HG02970 (cell line): ENCODE data around the gene APOBEC3H.

ENCODE experiments used
- ATAC-seq: cut with Tn5 transposase; IDR thresholded peaks from one replicate; pipeline ENCODE4 v1.9.1; 2021; ENCODE audit warnings: mild to moderate bottlenecking, moderate library complexity, moderate number of reproducible peaks; ENCODE audit not compliant: unreplicated experiment, low FRiP score

Gene APOBEC3H

GRCh38 chr22:39132871-39133524 lies 36.0 kb downstream of the APOBEC3H start:
- no peak for ATAC-seq

- ATAC-seq = no peak
These were observed 36.8 kb downstream of the APOBEC3H start for GRCh38 chr22:39133871-39134270.

DNA sequence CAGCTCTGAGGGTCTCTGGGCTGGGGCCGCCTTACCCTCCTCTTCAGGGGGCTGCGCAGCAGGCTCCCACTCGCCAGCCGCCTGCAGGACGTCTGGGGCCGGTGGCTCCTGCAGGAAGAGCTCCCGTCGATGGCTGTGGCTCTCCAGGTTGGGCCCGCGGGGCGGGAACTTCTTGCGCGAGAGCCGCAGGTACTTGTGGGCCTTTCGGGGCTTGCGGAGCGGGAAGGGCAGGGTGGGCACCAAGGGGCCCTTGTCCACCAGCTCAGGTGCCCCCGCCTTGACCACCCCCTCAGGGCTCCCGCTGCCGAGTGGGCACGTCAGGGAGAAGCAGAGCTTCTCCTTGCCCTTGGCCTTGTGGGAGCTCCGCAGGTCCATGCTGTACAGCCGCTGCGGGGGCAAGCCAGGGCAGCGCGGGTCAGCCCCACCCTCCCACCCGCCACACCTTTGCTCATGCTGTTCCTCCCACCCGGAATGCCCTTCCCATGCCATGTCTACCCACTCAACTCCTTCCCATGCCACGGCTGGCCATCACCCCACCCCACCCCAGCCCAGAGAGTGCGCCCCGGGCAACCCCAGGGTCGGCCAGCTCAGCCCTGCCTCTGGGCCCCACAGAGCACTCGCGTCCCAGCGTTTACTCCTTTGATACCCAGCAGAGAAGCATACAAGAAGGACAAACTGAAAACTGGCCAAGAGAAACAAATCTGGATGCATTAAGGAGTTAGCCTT lies 37.5 kb downstream of the APOBEC3H start:
- no peak for ATAC-seq

GRCh38 chr22:39135092-39135896 lies 38.2 kb downstream of the APOBEC3H start:
- ATAC-seq = no peak

DNA sequence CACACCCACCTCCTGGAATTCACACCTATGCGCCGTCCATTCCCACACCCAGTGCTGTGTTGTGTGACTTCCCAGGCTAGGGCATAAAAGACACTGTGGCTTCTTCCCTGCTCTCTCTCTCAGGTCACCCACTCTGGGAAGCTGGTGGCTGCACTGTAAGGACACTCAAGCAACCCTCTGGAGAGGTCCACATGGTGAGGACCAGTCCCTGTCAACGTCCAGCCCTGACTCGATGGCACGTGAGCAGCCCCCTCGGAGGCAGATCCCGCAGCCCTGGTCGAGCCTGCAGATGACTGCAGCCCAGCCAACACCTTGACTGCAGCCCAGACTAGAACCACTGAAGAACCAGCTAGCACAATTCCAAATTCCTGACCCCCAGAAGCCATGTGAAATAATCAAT lies 39.3 kb downstream of the APOBEC3H start:
- no peak for ATAC-seq

DNA sequence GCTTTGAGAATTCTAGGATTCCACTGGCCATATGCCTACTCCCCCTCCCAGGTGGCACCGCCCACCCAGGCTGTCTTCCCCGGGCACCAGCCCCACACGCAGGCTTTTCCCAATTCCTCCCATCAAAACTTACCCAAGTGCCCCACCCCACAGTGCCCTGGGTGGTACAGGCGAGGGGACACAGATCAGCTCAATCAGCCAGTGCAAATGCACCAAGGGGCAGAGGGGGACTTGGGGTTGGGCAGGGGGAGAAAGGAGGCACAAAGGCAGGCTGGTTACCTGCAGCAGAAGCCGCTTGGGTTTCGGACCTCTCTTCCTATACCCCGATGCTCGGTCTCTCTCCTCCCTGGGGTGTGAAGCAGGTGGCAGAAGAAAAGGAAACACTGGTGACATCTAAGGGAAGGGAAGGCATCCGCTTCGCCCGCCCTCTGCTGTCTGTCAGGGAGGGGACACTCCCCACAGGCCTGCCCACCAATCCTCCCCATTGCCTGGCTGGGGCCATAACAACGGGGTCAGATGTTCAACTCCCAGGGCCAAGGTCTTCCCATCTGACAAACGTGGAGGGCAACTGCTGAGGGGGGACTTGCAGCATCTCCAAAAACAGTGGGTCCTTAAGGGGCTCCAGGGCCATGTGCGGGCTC lies 41.4 kb downstream of the APOBEC3H start:
- ATAC-seq = no peak

- ATAC-seq = no peak
These were observed 42.9 kb downstream of the APOBEC3H start for GRCh38 chr22:39139933-39140332.

GRCh38 chr22:39142088-39142680 lies 45.1 kb downstream of the APOBEC3H start:
- ATAC-seq = no peak

DNA sequence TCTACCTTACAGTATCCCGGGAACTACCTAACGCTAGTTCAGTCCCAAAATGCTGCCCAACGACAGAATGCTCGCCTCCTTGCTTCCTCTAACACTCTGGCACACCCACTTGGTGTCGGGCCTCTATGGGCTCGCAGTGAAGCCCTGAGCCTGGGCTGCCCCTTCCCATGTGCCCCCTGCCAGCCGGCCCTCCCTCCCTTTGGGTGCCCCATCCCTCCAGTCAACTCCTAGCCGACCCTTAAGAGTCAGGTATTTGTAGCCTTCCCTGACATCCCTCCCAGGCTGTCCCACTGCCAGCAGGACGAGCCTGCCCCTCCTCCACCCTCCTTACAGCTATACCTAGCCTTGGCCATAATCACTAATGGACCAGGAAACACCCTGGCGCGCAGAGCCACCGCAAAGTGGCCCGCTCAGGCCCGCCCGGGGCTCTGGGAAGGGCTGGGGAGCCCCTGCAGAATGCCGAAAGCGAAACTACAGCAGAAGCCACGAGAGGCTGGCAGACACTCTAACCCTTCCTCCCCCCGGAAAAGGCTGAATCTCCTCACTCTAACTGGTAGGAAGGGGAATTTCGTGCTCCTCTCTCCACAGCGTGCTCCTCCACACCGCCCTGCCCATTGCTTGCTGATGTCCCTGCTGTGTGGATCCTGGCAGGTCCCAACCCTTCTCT lies 47.2 kb downstream of the APOBEC3H start:
- ATAC-seq = no peak

- no peak for ATAC-seq
These were observed 49.4 kb downstream of the APOBEC3H start for GRCh38 chr22:39146256-39147101.

DNA sequence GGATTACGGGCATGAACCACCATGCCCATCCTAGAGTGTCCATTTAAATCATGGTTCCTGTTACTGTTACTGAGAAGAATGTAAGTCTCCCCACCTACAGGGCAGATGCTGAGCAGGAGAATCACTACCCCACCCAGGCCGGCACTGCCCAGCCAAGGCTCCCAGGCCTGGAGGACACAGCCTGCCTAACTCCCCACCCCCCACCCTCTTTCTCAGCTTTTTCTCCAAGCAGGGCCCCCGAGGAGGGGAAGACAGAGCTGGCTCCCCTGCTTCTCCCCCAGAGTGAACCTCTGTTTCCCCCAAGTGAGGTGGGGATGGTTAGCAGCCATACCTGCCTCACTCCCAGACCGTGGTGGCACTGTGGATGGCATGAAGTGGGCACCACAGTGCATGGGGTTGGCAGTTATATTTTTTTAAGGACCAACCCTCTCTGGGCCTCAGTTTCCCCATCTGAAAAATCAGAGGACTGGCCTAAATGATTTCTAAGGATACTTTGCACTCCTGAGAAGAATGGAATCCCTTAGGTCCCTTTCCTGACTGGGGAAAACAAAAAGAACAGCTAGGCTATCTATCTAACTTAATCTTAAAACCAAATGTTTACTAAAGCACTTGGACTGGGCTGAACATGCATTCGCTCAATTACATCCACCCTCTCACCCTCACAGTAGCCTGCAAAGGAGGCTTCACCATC lies 50.4 kb downstream of the APOBEC3H start:
- no peak for ATAC-seq

- no peak for ATAC-seq
These were observed 51.1 kb downstream of the APOBEC3H start for GRCh38 chr22:39148026-39148726.

DNA sequence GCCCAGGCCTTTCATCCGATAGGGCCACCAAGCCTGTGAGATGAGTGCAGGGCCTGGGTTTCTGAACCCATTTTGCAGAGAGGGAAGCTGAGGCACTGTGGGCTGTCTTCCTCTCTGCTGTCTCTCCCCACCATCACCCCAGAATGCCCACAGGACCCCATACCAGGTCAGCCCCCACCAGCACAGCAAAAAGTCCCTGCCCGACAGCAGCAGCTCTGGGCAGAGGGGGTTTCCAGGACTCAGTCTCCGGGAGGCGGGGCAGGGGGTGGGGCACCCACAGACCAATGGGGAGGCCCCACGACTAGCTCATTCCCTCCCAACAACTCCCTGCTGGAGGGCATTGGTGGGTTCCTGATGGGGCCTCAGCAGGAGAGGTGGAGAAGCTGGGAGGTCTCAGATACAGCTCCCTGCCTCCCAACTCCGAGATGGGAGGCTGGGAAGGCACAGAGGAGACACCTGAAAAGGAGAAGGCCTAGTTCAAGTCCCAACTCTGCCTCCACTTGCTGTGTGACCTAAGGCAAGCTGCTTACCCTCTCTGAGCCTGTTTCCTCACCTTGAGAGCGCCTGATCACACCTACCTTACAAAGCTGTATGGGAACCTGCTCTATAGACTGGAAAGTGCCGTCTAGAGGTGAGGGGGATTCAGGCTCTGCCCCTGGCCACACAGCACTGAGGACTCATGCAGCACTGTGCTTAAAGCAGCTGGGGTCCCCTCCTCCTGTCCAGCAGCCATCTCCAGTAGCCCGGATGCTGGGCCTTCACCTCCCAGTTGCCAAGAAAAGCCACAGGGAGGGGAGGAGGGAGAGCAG lies 51.9 kb downstream of the APOBEC3H start:
- ATAC-seq = no peak

GRCh38 chr22:39149915-39150847 lies 53.1 kb downstream of the APOBEC3H start:
- no peak for ATAC-seq

GRCh38 chr22:39150848-39151215 lies 53.8 kb downstream of the APOBEC3H start:
- no peak for ATAC-seq

- ATAC-seq = no peak
These were observed 54.4 kb downstream of the APOBEC3H start for GRCh38 chr22:39151329-39151975.
